H1 (cell line): ENCODE results near the gene DYNLT3. TPM values are rescaled to one million over a fixed set of nuclear protein-coding genes. Genes with fewer than 3 reads are reported as not detected.

Experiments used
- BCL11A ChIP-seq, 2 experiments: IDR thresholded peaks; one replicate each; pipeline ENCODE4 v1.6.1; 2011; ENCODE audit warnings: low read depth in 2 of 2, low read length in 2 of 2, mild to moderate bottlenecking in 2 of 2
- HDAC6 ChIP-seq: IDR thresholded peaks from one replicate; pipeline ENCODE4 v1.7.1; 2012; ENCODE audit warnings: low read depth, mild to moderate bottlenecking, inconsistent platforms, low read length, moderate library complexity
- POLR2AphosphoS5 ChIP-seq: IDR thresholded peaks from 2 replicates; pipeline ENCODE4 v1.6.1; 2011; ENCODE audit warnings: low read depth, low read length
- polyA plus RNA-seq, 7 experiments: library from polyadenylated mRNA; depleted of rRNA in 3 of 7; stranded (reverse) in 5 of 7; unstranded in 2 of 7; fragments of >200 nt in 5 of 7; fragments of 200-250 nt in 2 of 7; gene quantifications; 1 replicate in 5 of 7; 2 replicates in 1 of 7; 4 replicates in 1 of 7; pipeline versions ENCODE4 v1.2.1 to v1.2.3, GENCODE V29; 2011 to 2013; ENCODE audit warnings: missing spikeins in 2 of 7, mixed read lengths in 2 of 7
- total RNA-seq: library from RNA; stranded (reverse); fragmentation: NEBNext Ultra II Directional; extraction: Animal tissue kit (Norgen Biotek cat#: 25700); gene quantifications from 2 replicates; pipeline ENCODE4 v1.2.1, GENCODE V29; 2021

DYNLT3 gene
- total and polyA plus RNA-seq, 2 of the 8 experiments (the other 6 are each of a cell fraction or from before 2014, with no cell fraction given) = 2.3 to 3.5 TPM

DNA sequence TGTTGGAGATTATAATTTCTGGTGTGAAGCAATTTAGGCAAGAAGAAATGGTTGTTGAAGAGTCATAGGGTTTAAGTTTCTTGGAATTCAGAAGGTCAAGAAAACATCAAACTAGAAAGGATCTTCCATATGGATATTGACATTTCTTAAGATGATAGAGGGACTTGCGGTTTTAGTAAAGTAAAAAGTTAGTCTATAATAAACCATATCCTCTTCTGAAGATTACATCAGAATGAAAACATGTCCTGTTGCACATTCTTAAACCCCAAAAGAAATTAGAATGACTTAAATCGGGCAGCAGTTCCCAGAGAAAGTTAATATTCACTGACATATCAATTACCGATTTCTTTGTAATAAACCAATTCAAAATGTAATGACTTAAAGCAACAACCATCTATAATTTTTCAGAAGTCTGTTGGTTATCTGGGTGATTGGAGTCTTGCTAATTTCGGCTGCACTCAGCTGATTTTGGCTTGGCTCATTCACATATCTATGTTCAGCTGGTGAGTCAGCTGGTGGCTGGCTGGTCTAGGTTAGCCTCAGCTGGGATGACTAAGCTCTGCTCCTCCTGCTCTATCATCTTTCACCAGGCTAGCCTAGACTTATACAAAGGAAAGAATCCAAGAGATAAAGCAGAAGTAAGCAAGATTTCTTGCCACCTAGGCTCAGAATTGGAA lies 24.4 kb upstream of the DYNLT3 start (continued):
- TF ChIP-seq POLR2AphosphoS5 (no peak), HDAC6 (no peak), BCL11A (IDR thresholded peaks at IDR 0.05; ENCODE audit: low read depth in 2 of 2, low read length in 2 of 2) (no peak)
